Measurements from ENCODE around the gene CSTPP1.
"Not testable (repeated sequence)": the region's sequence is repeated elsewhere in the genome, so short reads cannot be mapped to it uniquely, and the experiment has no call there.

CSTPP1 gene

DNA sequence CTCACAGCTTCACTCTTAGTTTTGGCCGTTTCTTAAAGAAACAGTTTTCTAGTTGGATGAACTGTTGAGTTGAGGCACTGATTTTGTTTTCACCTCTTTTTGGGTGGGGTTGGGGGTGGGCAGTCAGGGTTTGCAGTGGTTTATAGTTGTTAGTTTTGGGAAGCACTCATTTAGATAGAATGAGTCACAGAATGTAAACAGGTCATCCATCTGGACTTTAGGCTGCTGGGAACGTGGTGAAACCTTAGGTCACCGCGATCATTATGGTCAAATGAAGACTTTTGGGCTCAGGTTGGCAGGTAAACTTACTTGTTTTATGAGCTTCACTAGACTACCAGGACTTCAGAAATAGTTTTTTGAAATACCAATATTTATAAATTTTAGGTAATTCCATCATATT, 48.4 kb downstream of the CSTPP1 start:
- TF ChIP-seq Cebpa-rat (IDR thresholded peaks at IDR 0.05) = no peak
- no peaks in the 10 kb centered on the region for H3K27me3 ChIP-seq
- H4K20me1 ChIP-seq = no peaks in the 10 kb centered on the region
- no peak overlapping the region for H3K27ac ChIP-seq
- H3K9me3 ChIP-seq (replicated peaks in 1 of 11) = peaks cover 0 to 8% (median 5%) of the 10 kb centered on the region in 11 experiments; a peak in 12 of 22 replicates
- H3K4me2 ChIP-seq = no peak overlapping the region
- peaks cover 8 to 32% (median 13%) of the 10 kb centered on the region in 11 experiments; a peak in 16 of 22 replicates for H3K36me3 ChIP-seq
- H3K9ac ChIP-seq = no peak overlapping the region
- no peak overlapping the region for H3K4me3 ChIP-seq
- 0 out of 20 replicates have a peak, but pooled peaks cover 0 to 3% (median 0%) of the 10 kb centered on the region in 10 experiments for H3K4me1 ChIP-seq

DNA sequence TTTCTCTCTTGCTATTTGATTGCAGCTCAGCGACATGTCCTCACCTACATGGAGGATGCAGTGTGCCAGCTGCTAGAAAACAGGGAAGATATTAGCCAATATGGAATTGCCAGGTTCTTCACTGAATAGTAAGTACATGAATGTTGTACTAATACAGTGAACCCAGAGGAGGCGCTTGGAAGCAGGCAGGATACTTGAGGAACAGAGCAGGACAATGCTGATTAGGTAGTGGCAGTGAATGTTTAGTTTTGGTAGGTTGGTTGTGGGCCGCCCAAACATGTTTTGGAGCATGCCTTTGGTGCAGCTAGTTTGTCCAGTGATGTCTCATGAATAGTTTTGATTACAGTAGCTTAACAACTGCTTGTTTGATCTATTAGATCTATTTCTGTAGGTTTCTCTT, 50.6 kb downstream of the CSTPP1 start:
- Histone ChIP-seq H3K27ac (no peak overlapping the region), H3K4me1 (no peaks in the 10 kb centered on the region), H3K36me3 (peaks cover 9 to 44% (median 21%) of the 10 kb centered on the region in 11 experiments; a peak in 17 of 22 replicates), H3K9ac (no peak overlapping the region), H3K4me2 (no peak overlapping the region), H3K27me3 (no peaks in the 10 kb centered on the region), H3K9me3 (replicated peaks in 1 of 11) (peaks cover 0 to 10% (median 7%) of the 10 kb centered on the region in 11 experiments; a peak in 16 of 22 replicates), H4K20me1 (no peaks in the 10 kb centered on the region), H3K4me3 (no peak overlapping the region)
- no peak for TF ChIP-seq Cebpa-rat (IDR thresholded peaks at IDR 0.05)

DNA sequence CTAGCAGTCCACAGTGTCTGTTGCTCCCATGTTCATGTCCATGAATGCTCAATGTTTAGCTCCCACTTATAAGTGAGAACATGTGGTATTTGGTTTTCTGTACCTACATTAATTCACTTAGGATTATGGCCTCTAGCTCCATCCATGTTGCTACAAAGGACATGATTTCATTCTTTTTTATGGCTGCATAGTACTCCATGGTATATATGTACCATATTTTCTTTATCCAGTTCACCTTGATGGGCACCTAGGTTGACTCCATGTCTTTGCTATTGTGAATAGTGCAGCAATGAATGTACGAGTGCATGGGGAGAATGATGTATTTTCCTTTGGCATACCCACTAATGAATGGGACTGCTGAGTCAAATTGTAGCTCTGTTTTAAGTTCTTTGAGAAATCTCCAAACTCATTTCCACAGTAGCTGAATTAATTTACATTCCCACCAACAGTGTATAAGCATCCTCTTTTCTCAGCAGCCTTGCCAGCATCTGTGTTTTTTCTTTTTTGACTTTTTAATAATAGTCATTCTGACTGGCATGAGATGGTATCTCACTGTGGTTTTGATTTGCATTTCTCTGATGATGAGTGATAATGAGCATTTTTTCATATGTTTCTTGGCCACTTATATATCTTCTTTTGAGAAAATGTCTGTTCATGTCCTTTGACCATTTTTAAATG, 53.4 kb downstream of the CSTPP1 start:
- H3K4me2 ChIP-seq, H3K4me1 ChIP-seq, H3K27me3 ChIP-seq, H4K20me1 ChIP-seq, H3K4me3 ChIP-seq, H3K27ac ChIP-seq, H3K9ac ChIP-seq: not testable (repeated sequence)
- Histone ChIP-seq H3K36me3 (peaks cover 9 to 46% (median 21%) of the 10 kb centered on the region in 11 experiments; a peak in 17 of 22 replicates), H3K9me3 (replicated peaks in 1 of 11) (peaks cover 3 to 18% (median 14%) of the 10 kb centered on the region in 11 experiments; a peak in 19 of 22 replicates)

DNA sequence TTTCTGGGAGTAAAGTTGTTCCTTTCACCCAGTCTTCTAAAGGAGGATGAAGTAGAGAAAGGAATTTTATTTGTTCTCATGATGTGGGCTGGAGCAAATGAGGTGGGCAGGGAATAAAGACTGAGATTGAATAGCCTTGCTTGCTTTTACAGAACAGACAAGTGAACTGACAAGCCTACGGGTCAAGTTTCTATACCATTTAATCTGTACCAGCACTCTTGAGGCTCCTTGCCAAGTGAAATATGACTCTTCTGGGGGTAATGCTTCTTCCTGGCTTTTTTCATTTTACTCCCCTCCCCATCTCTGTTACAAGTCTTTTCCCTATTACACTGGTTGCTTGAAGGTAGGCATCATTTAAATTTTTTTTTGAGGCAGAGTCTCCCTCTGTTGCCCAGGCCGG, 54.8 kb downstream of the CSTPP1 start:
- Histone ChIP-seq H4K20me1 (no peaks in the 10 kb centered on the region), H3K36me3 (peaks cover 9 to 46% (median 21%) of the 10 kb centered on the region in 11 experiments; a peak in 17 of 22 replicates), H3K27ac (no peak overlapping the region), H3K9ac (no peak overlapping the region), H3K27me3 (no peaks in the 10 kb centered on the region), H3K9me3 (replicated peaks in 1 of 11) (peaks cover 5 to 21% (median 15%) of the 10 kb centered on the region in 11 experiments; a peak in 19 of 22 replicates), H3K4me3 (no peak overlapping the region), H3K4me1 (no peaks in the 10 kb centered on the region), H3K4me2 (no peak overlapping the region)
- no peak for TF ChIP-seq Cebpa-rat (IDR thresholded peaks at IDR 0.05)

DNA sequence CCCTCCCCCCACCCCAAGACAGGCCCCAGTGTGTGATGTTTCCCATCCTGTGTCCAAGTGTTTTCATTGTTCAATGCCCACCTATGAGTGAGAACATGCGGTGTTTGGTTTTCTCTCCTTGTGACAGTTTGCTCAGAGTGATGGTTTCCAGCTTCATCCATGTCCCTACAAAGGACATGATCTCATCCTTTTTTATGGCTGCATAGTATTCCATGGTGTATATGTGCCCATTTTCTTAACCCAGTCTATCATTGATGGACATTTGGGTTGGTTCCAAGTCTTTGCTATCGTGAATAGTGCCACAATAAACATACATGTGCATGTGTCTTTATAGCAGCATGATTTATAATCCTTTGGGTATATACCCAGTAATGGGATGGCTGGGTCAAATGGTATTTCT, 55.8 kb downstream of the CSTPP1 start:
- not testable (repeated sequence) for H3K4me3 ChIP-seq, H3K27ac ChIP-seq, H3K9ac ChIP-seq, H4K20me1 ChIP-seq, H3K4me2 ChIP-seq, H3K4me1 ChIP-seq, H3K27me3 ChIP-seq
- peaks cover 9 to 39% (median 18%) of the 10 kb centered on the region in 11 experiments; a peak in 16 of 22 replicates for H3K36me3 ChIP-seq
- peaks cover 9 to 30% (median 17%) of the 10 kb centered on the region in 11 experiments; a peak in 19 of 22 replicates for H3K9me3 ChIP-seq (replicated peaks in 1 of 11)

DNA sequence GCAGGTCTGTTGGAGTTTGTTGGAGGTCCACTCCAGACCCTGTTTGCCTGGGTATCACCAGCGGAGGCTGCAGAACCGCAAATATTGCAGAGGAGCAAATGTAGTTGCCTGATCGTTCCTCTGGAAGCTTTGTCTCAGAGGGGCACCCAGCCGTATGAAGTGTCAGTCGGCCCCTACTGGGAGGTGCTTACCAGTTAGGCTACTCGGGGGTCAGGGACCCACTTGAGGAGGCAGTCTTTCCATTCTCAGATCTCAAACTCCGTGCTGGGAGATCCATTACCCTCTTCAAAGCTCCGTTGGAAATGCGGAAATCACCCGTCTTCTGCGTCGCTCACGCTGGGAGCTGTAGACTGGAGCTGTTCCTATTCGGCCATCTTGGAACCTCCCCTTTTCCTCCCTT, 61.2 kb downstream of the CSTPP1 start:
- Histone ChIP-seq H3K9me3 (replicated peaks in 1 of 11) (peaks cover 4 to 33% (median 13%) of the 10 kb centered on the region in 11 experiments; a peak in 18 of 22 replicates), H3K36me3 (peaks cover 0 to 19% (median 12%) of the 10 kb centered on the region in 11 experiments; a peak in 14 of 22 replicates), H3K4me1 (peaks cover 20 to 40% (median 31%) of the 10 kb centered on the region in 10 experiments)
- not testable (repeated sequence) for H3K4me3 ChIP-seq, H3K27me3 ChIP-seq, H3K27ac ChIP-seq, H3K4me2 ChIP-seq, H4K20me1 ChIP-seq, H3K9ac ChIP-seq

DNA sequence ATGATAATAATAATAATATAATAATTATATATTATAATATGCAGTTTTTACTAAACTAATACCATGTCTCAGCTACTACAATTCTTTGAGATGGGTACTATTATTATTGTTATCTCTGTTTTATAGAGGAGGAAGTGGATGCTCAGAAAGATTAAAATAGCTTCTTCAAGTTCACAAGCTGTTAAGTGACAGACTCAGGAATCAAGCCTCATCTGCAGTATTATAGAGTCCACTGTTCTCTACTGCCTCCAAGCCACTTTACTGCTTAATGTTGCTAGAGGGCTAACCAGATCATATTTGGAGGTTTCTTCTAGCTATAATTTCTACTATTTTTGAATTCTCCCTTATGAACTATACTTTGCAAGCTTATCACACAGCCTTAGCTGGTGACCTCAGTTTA, 62.7 kb downstream of the CSTPP1 start:
- H3K27me3 ChIP-seq = no peaks in the 10 kb centered on the region
- H3K27ac ChIP-seq = no peak overlapping the region
- H3K4me2 ChIP-seq = peak overlapping the region in 10 of 11 experiments; percentile 9 to 55 (median 42); a peak in 15 of 22 replicates
- H3K4me3 ChIP-seq = no peak overlapping the region
- peaks cover 34 to 54% (median 45%) of the 10 kb centered on the region in 10 experiments for H3K4me1 ChIP-seq
- peaks cover 0 to 28% (median 11%) of the 10 kb centered on the region in 11 experiments; a peak in 13 of 22 replicates for H3K9me3 ChIP-seq (replicated peaks in 1 of 11)
- peaks cover 0 to 19% (median 12%) of the 10 kb centered on the region in 11 experiments; a peak in 14 of 22 replicates for H3K36me3 ChIP-seq
- TF ChIP-seq Cebpa-rat (IDR thresholded peaks at IDR 0.05) = no peak
- no peak overlapping the region for H3K9ac ChIP-seq
- no peaks in the 10 kb centered on the region for H4K20me1 ChIP-seq

DNA sequence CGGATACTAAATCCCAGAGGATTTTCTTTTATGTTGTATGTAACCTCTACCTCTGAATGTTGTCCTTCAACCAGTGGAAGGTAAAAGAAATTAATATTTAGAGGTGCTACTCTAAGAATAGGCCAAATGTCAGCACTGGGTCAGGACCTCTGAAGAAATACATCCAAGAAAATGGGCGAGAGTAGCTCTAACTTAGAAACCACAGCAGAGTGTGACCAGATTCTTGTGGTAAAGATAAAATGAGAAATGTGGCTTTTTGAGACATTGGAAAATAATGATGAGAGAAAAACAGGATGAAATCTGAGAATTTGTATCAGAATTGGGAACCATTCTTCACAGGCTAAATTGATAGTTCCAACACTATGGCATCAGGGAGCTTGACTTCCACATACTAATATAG, 63.5 kb downstream of the CSTPP1 start:
- Histone ChIP-seq H3K4me3 (no peak overlapping the region), H3K27me3 (no peaks in the 10 kb centered on the region), H3K4me2 (peak overlapping the region in 9 of 11 experiments; percentile 9 to 55 (median 42); a peak in 17 of 22 replicates), H3K27ac (no peak overlapping the region), H4K20me1 (no peaks in the 10 kb centered on the region), H3K9me3 (replicated peaks in 1 of 11) (peaks cover 0 to 28% (median 11%) of the 10 kb centered on the region in 11 experiments; a peak in 13 of 22 replicates), H3K4me1 (peaks cover 42 to 62% (median 53%) of the 10 kb centered on the region in 10 experiments), H3K36me3 (peaks cover 0 to 19% (median 12%) of the 10 kb centered on the region in 11 experiments; a peak in 14 of 22 replicates), H3K9ac (no peak overlapping the region)
- TF ChIP-seq Cebpa-rat (IDR thresholded peaks at IDR 0.05) = no peak

DNA sequence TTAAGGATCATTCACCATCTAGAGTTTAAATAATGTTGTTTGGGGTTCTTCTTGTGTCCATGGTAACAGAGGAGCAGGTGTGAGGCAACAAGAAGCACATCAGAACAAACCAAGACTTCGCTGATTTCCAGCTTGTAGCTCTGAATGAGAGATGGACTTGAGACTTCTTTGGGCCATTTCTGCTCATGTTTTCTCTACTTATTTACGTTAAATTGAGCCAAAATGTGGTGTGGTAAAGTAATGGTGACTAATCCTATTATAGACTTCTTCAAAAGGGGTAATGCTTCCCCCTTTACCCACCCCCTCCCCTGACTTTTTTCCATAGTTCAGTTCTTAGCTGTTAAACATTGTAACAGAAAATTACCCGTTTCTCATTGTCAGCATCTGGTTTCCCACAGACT, 65.2 kb downstream of the CSTPP1 start:
- H3K27ac ChIP-seq = 0 out of 22 replicates have a peak overlapping the region, but pooled peaks of 1 of the 11 experiments have one; percentile 49

More for the DNA sequence above, 65.2 kb downstream of the CSTPP1 start:
- H3K4me1 ChIP-seq = peaks cover 46 to 67% (median 56%) of the 10 kb centered on the region in 10 experiments
- H3K36me3 ChIP-seq = peaks cover 0 to 19% (median 12%) of the 10 kb centered on the region in 11 experiments; a peak in 14 of 22 replicates
- H3K9ac ChIP-seq = no peak overlapping the region
- no peaks in the 10 kb centered on the region for H3K27me3 ChIP-seq
- TF ChIP-seq Cebpa-rat (IDR thresholded peaks at IDR 0.05) = no peak
- H3K4me3 ChIP-seq = no peak overlapping the region
- H3K4me2 ChIP-seq = peak overlapping the region; percentile 63 to 78 (median 67)
- H3K9me3 ChIP-seq (replicated peaks in 1 of 11) = peaks cover 0 to 20% (median 6%) of the 10 kb centered on the region in 11 experiments; a peak in 9 of 22 replicates
- no peaks in the 10 kb centered on the region for H4K20me1 ChIP-seq
